ENCODE results near the gene NEURL2.
"Not testable (repeated sequence)": the region's sequence is repeated elsewhere in the genome, so short reads cannot be mapped to it uniquely, and the experiment has no call there.

Gene NEURL2, protein sequence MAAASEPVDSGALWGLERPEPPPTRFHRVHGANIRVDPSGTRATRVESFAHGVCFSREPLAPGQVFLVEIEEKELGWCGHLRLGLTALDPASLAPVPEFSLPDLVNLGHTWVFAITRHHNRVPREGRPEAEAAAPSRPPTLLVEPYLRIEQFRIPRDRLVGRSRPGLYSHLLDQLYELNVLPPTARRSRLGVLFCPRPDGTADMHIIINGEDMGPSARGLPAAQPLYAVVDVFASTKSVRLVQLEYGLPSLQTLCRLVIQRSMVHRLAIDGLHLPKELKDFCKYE

GRCh38 chr20:45890985-45891983 is at the start of gene NEURL2, which contains the start of gene CTSA:
NEURL2 (minus strand) TSS chr20:45891208; CDS start chr20:45890991, 217 bp downstream.
CTSA (plus strand) TSS chr20:45891335; CDS start chr20:45891569, 234 bp downstream.
- DNase-seq, result no peak

DNA sequence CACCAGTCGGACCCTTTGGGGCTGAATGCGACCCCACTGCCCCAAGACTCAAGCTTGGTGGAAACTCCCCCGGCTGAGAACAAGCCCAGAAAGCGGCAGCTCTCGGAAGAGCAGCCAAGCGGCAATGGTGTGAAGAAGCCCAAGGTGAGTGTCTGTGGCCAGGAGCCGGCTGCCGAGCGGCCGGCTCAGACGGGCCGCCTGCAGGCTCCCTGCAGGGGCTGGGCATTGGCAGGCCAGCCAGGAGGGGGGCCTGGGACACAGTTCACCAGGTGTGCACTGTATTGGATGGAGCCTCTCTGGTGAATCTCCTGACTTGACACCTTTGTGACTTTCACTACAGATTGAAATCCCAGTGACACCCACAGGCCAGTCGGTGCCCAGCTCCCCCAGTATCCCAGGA is 49.5 kb upstream of the NEURL2 start:
- DNase-seq, result no peak

GRCh38 chr20:45940053-45940452 is 49.0 kb upstream of the NEURL2 start:
- no peak for DNase-seq

- no peak for DNase-seq
These were observed 47.9 kb upstream of the NEURL2 start for GRCh38 chr20:45938727-45939438.

GRCh38 chr20:45937765-45938164 is 46.8 kb upstream of the NEURL2 start:
- no peak for DNase-seq

DNA sequence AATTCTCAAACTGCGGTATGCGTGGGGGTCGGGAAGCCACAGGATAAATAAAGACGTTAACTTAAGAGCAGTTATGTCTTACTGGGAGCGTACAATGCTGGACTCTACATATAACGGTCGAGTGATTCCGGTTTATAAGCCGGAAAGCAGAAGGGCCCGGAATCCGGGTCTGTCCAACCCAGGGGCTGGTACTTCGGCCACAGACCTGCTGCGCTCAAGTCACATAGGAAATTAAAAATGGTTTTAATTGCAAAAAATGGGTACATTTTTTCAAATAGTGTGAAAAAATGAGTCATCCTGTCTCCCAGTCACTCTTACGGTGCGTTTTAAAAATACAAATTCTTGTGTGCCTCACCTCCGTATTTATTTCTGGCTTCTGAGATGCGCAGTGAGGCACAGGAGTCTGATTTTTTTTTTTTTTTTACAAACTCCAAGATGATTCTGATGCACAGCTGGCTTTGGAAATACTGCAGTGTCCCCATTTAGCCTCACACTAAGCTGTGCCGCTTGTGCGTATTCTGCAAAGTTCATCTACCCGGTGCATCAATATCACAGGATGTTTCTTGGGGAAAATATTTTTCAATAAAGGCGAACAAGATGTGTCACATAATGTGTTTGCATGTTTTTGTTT is 44.5 kb upstream of the NEURL2 start:
- no peak for DNase-seq

GRCh38 chr20:45934586-45935415 is 43.8 kb upstream of the NEURL2 start, which contains the start of gene PCIF1:
PCIF1 (plus strand) TSS chr20:45934683; CDS start chr20:45939000, 4,317 bp downstream.
- DNase-seq, result peak; percentile 86

GRCh38 chr20:45934046-45934585 is 43.1 kb upstream of the NEURL2 start:
- DNase-seq, result no peak

GRCh38 chr20:45933266-45934045 is 42.4 kb upstream of the NEURL2 start:
- DNase-seq, result peak; percentile 86

GRCh38 chr20:45931680-45932079 is 40.7 kb upstream of the NEURL2 start:
- DNase-seq, result not testable (repeated sequence)

- no peak for DNase-seq
These were observed 36.3 kb upstream of the NEURL2 start for GRCh38 chr20:45927071-45927878.

- no peak for DNase-seq
These were observed 35.7 kb upstream of the NEURL2 start for GRCh38 chr20:45926731-45927070.

DNA sequence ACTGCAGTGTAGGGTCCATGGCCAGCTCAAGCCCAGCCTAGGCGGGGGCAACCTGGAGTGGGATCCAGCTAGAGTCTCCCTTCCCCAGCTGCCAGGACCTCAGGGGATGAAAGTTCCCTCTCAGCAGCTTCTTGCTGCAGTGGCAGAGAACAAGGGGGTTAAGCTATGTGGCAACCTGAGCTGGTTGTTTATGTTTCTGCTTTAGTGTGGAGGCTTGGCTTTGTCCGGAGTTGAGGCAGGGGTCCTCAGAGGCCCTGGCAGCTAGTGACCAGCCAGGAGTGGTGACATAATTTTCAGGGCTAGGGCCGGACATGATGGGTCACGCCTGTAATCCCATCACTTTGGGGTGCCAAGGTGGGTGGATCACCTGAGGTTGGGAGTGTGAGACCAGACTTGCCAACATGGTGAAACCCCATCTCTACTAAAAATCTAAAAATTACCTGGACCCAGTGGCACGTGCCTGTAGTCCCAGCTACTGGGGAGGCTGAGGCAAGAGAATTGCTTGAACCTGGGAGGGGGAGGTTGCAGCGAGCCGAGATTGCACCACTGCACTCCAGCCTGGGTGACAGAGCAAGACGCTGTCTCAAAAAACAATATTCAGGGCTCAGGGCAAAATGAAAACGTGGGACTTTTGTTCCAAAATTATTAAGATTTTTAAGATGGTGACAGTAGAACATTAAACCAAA is 35.0 kb upstream of the NEURL2 start:
- DNase-seq, result no peak

DNA sequence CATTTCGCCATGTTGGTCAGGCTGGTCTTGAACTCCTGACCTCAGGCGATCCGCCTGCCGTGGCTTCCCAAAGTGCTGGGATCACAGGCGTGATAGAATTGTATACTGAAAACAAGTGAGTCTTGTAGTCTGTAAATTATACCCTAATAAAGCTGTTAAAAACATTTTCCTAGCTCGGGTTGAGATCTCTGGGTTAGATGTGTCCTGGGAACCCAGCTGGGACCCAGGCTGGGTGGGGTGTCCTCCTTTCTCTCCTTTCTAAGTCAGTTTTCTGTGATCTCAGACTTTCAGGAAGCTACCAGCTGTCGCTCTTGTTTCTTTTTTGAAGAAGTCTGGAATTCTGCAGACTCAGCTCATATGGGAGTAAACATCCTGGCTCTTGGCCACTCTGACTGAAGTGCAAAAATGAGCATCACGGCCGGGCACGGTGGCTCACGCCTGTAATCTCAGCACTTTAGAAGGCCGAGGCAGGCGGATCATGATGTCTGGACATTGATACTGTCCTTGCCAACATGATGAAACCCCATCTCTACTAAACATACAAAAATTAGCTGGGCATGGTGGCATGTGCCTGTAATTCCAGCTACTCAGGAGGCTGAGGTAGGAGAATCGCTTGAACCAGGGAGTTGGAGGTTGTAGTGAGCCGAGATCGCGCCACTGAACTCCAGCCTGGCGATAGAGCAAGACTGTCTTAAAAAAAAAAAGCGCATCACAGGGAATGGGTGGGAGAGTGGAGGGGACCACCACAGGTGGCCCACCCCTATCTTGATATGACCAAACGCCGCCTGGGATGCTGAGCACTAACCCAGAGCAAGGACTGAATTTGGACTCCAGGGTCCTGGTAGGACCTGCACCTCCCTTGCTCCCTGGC is 33.6 kb upstream of the NEURL2 start:
- DNase-seq, result no peak

GRCh38 chr20:45921337-45922189 is 30.6 kb upstream of the NEURL2 start:
- DNase-seq, result no peak

- no peak for DNase-seq
These were observed 29.7 kb upstream of the NEURL2 start for GRCh38 chr20:45920462-45921336.
